ENCODE results near the gene HOXA5.

Gene HOXA5

DNA sequence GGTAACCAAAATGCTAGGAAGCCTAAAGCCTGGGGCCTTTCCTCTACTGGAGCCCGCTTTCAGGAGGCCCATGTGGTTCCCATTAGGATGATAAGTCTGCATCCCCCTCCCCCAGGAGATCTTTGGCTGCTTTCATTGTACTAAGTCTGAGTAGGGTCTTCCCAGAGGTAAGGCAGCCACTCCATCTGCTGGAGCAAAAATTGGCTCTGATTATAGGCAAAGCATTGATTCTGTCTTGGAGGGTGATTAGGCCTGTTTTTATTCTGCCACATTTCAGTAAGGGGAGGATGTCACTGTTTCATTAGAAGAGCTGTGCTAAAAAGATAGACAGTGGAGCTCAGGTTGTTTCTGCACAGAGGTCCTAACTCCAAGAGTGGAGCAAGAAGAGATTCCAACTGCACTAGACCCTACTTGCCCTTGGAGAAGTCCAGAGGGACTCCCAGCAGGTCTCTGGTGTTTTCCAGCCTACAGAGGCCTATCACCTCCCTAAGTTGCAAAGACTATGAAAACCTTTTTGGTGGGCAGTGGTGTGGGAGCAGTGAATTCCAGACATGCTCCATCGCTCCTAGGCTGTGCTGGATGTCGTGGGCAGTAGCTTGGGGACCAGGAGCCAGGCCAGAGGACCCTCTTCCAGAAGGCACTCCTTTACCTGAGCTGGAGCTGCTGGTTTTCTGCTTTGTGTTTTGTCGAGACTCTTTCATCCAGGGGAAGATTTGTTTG is 33.9 kb downstream of the HOXA5 start:
- FAIRE-seq (no peak), DNase-seq (ENCODE audit: low spot score) (no peak)

DNA sequence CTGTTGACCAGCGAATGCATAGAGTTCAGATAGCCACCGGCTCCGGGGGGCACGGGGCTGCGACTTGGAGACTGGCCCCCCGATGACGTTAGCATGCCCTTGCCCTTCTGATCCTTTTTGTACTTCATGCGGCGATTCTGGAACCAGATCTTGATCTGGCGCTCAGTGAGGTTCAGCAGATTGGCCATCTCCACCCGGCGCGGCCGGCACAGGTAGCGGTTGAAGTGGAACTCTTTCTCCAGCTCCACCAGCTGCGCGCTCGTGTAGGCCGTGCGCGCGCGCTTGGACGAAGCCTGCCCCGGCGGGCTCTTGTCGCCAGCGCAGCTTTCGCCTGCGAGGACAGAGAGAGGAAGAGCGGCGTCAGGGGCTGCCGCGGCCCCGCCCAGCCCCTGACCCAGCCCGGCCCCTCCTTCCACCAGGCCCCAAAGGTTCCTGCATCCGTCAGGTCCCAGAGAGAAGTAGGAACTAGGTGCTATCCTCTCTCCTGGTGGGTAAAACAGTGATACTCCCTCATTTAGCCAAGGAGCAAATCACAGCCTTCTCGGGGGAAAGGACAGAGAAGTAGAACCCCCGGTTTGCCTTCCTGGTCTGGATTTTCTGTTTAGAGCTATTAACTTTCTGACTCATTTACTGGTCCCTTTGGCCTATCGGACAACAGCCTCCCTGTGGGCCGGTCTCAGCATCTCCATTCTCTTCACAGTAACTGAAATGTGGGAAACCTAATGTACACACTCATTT is 34.9 kb downstream of the HOXA5 start:
- FAIRE-seq: no peak
- no peak for DNase-seq (ENCODE audit: low spot score)

DNA sequence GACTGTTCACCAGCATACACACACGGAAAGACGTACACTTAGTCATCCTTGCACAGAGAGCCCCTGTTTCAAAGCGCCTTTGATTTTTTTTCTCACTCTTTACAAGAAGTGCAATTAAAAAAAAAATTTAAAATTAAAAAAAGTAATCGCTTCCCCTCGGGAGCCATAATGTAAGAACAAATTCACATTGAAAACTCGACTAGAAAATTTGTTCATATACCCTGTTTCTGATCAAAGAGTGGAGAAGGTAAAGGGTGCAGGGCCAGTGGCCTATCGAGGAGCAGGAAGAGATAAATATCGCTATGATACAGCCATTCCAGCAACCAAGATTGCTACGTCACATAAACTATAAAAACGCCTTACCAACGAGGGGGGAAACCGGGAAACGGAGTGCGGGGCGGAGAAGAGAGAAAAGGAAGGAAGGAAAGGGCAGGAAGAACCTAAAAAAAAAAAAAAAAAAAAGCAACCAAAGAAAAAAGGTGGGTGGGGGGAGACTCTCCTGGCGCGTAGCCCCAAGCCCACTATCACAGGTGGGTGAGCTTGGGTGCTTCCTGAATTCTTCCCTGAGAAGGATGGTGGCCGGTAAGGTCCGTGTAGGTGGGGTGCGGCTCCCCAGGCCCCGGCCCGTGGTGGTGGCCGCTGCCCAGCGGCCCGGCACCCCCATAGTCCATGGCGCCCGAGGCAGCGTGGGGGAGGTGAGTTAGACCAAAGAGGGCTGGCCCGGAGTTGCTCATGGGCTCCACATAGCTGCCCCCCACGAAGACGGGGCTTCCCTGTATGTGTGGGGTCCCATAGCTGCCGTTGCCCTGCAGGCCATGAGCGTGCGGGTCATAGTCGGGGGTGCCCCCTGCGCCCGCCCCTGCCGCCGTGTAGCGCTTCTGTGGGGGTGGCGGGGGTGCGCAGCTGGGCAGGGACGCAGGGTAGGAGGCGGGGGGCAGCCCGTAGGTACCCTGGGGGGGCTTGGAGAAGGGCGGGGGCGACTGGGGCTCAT is 35.8 kb downstream of the HOXA5 start:
- FAIRE-seq: no peak
- no peak for DNase-seq (ENCODE audit: low spot score)

DNA sequence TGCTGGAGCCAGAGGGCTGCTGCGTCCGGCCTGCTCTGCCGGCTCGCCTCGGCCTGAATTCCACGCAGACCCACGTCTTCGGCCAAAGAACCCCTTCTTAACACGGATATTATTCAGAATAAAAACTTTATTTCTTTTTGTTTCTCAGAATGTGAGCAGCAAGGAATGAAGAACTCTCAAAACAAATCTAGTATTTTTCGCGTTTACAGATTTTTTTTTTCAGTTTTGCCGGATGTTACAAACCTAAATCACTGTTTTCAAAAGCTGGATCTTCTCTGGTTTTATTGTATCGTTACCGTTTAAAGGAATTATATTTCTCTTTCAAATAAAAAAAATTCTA is 36.6 kb downstream of the HOXA5 start:
- FAIRE-seq (no peak), DNase-seq (ENCODE audit: low spot score) (no peak)

DNA sequence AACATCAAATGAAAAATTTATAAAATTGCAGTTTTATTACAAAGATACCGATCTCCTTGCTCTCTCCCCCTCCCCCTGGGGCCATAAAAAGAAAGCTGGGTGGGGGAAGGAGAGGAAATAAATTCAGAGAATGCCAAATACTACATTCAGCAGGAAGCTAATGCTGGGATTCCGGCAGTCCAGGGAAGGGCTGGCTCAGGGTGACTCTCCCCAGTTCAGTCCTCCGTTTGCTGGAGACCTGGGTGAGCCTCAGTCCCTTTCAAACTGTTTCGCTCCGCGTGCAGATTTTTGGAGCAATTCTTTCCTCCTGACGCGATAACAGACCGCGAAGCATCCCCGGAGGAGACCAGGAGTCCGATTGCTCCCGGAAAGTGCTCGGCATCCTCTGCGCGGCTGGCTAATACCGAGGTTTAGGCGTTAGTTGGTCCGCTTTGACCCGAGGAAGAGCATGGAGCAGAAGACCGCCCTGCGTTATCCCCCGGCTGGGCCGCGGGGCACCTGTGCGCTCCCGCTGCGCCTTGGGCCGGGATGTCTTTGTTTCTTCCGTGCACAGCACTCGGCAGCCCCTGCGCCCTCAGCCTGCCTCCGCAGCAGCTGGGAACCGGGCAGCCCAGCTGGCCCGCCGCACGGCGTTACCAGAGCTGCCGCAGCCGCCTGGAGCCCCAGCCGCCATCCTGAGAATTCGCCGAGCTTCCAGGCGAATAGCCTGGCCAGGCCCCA is 37.1 kb downstream of the HOXA5 start:
- DNase-seq (ENCODE audit: low spot score): no peak

DNA sequence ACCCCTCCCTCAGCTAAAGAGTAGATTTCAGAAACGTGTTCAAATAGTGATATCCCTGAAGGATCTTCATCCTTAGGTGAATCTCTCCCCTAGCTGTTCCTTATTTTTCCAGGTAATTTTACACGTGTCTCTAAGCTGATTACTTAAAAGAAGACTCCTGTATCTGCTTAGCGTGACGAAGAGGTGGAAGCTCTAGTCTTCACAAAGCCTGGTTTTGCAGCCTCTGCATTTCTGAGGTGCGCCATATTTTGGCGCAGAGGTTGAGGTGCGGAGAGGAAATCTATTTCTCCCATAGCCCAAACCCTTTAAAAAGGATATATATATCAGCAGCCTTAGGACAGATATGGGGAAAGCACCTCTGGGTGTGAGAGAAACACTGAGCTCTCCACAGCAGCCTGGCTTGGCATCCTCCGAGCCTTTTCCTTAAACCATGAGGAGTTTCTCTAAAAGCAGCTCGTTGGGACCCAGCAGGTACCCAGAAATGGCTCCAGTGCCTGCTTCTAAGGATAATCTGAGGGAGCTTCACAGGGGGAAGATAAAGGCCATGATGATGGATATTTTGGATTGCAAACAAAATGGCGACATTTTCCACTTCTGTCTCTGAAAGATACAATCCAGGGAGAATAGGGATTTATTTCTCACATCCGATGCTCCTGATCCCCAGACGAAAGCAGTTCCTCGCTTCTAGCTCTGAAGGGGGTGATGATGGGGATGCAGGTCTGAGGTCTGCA is 38.0 kb downstream of the HOXA5 start:
- no peak for FAIRE-seq
- no peak for DNase-seq (ENCODE audit: low spot score)

More for the DNA sequence above, 37.1 kb downstream of the HOXA5 start:
- FAIRE-seq: no peak

DNA sequence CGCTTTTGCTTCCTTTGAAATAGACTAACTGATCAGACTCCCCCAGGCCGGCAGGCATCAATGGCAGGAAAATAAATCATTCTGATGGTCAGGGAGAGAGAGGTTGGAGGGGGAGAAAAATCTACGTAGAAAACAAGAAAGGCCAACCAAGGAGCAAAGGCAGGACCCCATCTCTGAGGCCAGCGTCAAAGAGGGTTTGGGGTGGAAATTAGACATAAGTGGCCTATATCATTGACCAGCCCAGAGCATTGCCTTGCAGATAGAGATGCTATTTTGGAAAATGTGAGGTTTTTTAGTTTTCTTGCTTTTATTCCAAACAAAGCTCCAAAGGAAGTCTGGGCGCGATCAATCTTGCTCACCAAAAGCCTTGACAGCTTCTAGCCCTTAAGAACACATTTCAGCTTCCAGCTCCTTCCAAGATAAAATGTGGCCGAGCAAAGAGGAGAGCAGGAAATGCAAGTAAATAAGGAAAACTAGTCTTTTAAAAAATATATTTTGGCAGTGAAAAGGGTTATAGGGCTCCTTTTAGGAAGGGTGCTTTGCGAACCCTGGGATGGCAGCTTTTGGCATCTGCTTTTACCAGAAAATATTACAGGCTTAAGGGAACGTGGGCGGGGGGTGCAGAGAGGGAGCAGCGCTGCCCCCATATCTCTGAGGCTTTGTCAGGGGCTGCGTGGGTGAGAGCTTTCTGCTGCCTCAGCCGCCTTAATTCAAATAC is 39.0 kb downstream of the HOXA5 start:
- no peak for FAIRE-seq
- no peak for DNase-seq (ENCODE audit: low spot score)

DNA sequence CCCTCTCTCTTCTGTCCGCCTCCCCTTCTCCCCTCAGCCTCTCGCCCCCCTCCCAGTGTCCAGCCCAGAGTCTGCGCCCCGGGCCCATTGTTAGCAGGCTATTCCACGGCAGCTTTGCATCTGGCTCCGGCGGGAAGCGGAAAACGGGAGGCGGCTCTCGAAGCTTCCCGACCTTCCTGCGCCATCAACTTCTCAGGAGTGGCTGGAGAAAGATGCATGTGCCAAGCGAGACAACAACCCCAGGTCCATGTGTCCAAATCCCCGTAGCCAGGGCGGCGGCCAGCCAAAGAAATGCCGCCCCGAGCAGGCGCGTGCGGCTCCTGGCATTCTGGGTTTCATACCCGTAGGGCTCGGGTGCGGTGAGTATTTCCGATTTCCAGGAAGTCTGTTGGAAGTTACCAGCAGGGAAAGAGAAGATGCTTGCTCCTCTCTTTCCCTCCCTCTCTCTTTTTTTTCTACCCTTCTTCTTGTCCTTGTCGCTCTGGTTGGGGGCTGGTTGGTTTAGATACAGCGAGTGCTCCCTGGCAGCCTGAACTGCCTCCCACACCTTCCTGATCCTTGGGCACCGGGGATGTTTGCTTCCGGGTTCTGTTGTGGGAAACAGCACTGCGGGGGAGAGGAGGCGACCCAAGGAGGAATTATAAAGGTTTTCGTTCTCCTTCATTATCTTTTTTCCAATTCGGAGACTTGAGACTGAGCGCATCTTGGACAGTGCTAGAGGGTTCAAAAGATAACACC is 39.8 kb downstream of the HOXA5 start:
- FAIRE-seq (no peak), DNase-seq (ENCODE audit: low spot score) (no peak)

DNA sequence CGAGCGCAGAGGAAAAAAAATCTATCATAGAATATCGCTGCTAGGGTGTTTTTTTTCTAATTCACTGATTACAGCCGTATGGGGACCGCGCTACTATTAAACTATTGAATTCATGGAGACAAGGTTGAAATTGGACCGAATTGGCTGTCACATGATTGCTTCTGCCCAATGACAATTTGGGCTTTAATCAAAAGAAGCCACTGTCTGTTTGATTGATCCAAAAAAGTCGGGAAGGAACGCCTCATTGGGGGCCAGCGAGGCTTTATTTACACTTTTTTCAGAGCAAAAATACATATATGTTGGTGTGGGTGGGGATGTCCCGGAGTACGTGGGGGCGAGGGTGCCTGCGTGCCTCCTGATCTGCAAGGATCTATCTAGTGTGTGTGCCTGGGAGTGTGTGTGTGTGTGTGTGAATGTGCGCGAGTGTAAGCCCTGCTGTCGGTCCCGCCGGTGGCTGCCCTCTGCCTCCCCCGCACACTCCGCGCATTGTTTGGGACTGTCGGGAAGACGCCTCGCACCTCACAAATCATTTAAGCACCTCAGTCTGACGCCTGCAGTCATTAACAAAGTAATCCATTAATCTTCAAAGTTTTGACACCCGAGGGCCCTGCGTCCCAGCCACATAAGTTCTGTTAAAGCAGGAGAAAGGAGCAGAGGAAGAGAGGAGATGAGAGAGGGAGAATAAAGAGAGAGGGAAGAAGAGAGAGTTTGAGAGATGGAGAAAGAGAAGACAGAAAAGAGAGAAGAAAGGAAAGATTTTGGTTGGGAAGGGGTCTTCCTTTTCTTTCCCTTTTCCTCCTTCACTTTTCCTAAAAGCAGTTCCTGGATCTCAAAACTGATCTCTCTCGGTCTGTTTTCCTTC is 40.7 kb downstream of the HOXA5 start, which contains the start of gene HOXA2:
Gene HOXA2, minus strand, starts transcription at position 103 of the 862 bp plus-strand sequence. CDS start 183 bp downstream, outside the sequence.
- peak; percentile 68 for FAIRE-seq
- DNase-seq (ENCODE audit: low spot score): no peak

DNA sequence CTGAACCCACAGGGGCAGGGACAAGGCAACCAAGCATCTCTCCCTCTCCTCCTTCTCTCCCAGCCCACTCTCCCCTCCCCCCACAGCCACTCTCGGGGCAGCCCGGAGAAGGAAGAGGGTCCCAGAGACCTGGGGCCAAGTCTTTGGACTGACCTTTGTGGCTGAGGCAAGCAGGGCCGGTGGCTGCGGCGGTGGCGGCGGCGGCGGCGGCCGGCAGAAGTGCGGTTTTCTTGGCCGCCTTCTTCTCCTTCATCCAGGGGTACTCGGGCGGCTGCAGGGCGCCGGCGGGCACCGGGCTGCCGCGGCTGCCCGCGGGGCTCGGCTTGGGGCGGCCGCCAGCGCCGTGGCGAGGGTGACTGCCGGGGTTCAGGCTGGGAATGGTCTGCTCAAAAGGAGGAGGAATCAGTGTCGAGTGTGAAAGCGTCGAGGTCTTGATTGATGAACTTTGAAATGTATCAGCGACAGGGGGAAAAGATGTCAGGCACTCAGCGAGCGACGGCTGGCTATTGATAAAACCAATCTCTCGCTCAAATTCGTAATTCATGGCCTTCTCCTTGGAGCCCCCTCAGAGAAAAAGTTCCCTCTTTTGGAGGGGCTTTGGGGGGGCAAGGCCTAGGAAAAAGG is 41.4 kb downstream of the HOXA5 start:
- DNase-seq (ENCODE audit: low spot score): no peak
- no peak for FAIRE-seq

DNA sequence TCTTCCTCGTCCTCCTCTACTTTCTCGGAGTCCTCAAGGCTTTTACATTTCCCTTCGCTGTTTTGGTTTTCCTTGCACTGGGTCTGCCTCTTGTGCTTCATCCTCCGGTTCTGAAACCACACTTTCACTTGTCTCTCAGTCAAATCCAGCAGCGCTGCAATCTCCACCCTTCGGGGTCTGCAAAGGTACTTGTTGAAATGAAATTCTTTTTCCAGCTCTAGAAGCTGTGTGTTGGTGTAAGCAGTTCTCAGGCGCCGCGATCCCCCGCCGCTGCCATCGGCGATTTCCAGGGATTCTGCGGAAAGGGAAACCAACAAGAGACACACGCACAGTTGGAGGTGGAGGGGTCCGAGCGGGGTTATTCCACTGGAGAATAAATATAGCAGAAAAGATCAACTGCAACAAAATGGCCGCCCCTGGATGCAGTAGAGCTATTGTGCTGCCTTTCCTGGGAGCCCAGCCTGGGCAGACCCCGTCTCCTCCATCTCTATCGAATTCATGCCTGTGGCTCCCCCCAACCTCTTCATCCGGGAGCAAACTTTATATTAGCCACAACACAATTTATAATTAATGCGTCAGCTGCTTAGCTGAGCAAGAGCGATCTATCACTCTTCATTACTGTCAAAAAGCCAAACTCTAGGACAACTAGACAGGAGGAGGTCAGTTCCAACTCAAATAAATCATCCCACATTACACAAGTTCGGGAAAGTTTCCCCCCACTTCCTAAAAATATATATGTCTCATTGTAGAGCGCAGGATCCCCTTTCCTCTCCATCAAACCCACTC is 42.1 kb downstream of the HOXA5 start:
- no peak for FAIRE-seq
- no peak for DNase-seq (ENCODE audit: low spot score)

DNA sequence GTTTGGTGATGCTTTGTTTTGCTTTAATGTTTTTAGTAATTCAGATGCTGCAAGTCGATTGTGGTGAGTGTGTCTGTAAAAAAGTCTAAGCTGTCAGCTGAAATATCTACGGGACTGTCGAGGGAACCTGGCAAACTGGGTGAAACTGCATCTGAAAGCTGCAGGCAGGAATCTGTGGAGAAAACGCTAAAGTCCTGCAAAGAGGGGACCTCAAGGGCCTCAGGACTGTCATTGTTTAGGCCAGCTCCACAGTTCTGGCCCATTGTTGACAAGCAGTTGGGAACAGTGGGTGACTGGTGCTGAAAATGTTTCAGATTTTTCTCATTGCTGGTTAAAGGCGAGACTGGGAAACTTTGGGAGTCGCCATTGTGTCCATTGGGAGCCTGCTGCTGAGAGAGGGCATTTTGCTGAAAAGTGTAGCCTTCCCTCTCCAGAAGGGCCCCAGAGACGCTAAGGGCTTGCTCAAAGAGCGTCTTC is 42.7 kb downstream of the HOXA5 start:
- DNase-seq (ENCODE audit: low spot score) (no peak), FAIRE-seq (no peak)

DNA sequence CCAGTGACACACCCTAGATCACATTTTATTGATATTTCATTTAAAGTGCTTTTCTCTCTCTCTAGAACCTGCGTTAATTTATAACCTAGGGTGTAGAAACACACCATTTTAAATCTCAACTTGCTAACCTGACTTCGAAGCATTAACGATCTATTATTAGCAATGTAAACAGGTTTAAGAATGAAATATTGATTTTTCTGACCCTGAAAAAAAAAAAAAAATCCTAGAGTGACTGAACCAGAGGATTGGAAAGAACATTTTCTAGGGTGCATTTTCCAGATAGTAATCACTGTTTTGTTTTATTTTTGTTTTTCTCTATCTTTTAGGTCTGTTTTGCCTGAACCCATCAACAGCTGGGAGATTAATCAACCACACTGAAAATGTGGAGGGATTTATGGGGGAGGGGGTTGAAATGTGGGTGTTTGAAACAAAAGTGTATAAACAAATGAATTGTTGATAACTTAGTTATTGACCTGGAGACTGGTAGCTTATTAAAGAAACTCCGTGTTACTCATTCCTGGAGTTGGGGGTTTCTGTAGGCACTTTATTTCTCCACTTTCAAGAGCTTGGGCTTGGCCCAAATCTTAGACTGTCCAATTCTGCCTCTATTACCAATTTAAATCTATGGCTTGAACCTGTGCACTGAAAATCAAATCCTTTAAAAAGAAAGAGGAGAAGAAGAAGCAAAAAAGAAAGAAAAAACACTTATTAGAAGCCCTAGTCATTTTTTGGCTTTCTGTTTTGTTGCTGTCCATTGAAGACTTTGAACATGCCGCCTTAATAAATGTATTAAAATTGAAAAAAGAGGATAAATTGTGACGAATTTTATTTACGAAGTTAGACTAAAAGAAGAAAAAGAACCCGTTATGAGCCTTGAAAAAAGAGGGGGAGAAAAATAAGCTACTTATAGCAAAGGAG is 43.8 kb downstream of the HOXA5 start:
- DNase-seq (ENCODE audit: low spot score): no peak
- FAIRE-seq: no peak

DNA sequence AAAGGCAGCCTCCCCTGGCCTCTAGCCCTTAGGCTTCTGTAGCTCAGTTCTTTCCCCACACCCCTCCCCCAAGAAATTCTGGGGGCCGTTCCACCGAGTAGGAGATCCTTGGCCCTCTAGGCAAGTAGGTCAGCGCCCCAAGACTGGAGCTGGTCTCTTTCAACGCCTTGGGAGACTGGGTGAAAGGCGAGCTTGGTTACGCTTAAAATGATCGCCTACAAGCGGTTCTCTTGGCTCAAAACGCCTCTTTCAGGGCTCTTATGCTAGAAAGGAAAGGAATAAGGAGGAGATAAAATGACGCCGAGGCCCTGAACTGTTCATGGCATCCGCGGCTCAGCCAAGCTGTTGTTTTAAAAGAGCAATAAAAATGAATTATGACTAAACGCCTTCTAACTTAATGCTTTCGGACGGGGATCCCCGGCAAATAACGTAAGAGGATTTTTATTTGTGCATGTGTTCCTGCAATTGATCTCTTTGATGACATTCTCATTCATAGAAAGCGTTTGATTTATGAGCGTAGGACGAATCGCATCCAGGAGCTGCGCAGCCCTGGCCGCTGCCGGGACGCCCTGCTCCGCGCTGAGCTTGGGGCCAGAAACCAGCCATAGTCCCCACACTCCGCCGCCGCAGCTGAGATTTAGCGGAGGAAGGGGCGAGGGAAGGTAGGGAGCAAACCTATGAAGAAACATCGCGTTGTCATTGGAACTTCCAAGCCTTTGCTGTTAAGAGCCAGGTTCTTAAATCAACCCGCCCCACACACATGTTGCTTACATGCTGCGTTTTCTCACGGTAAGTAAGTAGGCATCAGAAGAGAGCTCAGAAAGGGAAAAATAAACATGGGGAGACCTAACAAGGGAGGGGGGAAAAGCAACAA is 44.7 kb downstream of the HOXA5 start:
- no peak for FAIRE-seq
- DNase-seq (ENCODE audit: low spot score): no peak

Data from urothelium cell line (cell line).